ENCODE results near the gene SPI1. TPM values are rescaled to one million over a fixed set of nuclear protein-coding genes. Genes with fewer than 3 reads are reported as not detected.
"Not testable (repeated sequence)": the region's sequence is repeated elsewhere in the genome, so short reads cannot be mapped to it uniquely, and the experiment has no call there.

SPI1 gene
- total and polyA plus RNA-seq, 2 experiments from 2014 or later, result 0.13 to 2.0 TPM

GRCh38 chr11:47318166-47318565, 60.2 kb downstream of the SPI1 start:
- Histone ChIP-seq H3K27me3 (no peaks in the 10 kb centered on the region), H3K4me3 (no peak overlapping the region), H3K9me3 (ENCODE audit: low read depth) (no peaks in the 10 kb centered on the region), H3K4me1 (ENCODE audit: insufficient read depth) (no peaks in the 10 kb centered on the region), H3K36me3 (replicated peaks; ENCODE audit: insufficient read depth, low read depth) (no peaks in the 10 kb centered on the region), H3K27ac (no peak overlapping the region), H4K20me1 (ENCODE audit: insufficient read depth, poor library complexity, severe bottlenecking) (no peaks in the 10 kb centered on the region), H3K4me2 (no peak overlapping the region), H3K9me2 (replicated peaks; ENCODE audit: insufficient read depth) (no peaks in the 10 kb centered on the region), H3K79me2 (no peaks in the 10 kb centered on the region), H2AFZ (no peak overlapping the region)
- TF ChIP-seq CTCF (IDR thresholded peaks at IDR 0.05; ENCODE audit: poor library complexity), result no peak
- TF ChIP-seq EZH2 (IDR thresholded peaks at IDR 0.05; ENCODE audit: borderline replicate concordance), result no peak
- no peak for TF ChIP-seq EZH2phosphoT487 (IDR thresholded peaks at IDR 0.05; ENCODE audit: low read depth, severe bottlenecking, unreplicated experiment)
- DNase-seq (ENCODE audit: low spot score), result no peak
- 98% methylated on average over 2 of the region's 2 CpGs for WGBS (ENCODE audit: low lambda C conversion rate, missing lambda C conversion rate)

GRCh38 chr11:47317064-47317828, 61.1 kb downstream of the SPI1 start:
- Histone ChIP-seq H3K79me2 (no peaks in the 10 kb centered on the region), H4K20me1 (ENCODE audit: insufficient read depth, poor library complexity, severe bottlenecking) (no peaks in the 10 kb centered on the region), H3K4me1 (ENCODE audit: insufficient read depth) (no peaks in the 10 kb centered on the region), H3K4me2 (no peak overlapping the region), H3K27me3 (no peaks in the 10 kb centered on the region), H2AFZ (no peak overlapping the region), H3K9me3 (ENCODE audit: low read depth) (no peaks in the 10 kb centered on the region), H3K36me3 (replicated peaks; ENCODE audit: insufficient read depth, low read depth) (no peaks in the 10 kb centered on the region), H3K9me2 (replicated peaks; ENCODE audit: insufficient read depth) (no peaks in the 10 kb centered on the region), H3K4me3 (no peak overlapping the region), H3K27ac (no peak overlapping the region)
- 95% methylated on average over 5 of the region's 5 CpGs for WGBS (ENCODE audit: low lambda C conversion rate, missing lambda C conversion rate)
- no peak for DNase-seq (ENCODE audit: low spot score)
- TF ChIP-seq EZH2 (IDR thresholded peaks at IDR 0.05; ENCODE audit: borderline replicate concordance) (no peak), CTCF (IDR thresholded peaks at IDR 0.05; ENCODE audit: poor library complexity) (no peak), EZH2phosphoT487 (IDR thresholded peaks at IDR 0.05; ENCODE audit: low read depth, severe bottlenecking, unreplicated experiment) (no peak)

- H4K20me1 ChIP-seq (ENCODE audit: insufficient read depth, poor library complexity, severe bottlenecking); H3K79me2 ChIP-seq; H3K4me1 ChIP-seq (ENCODE audit: insufficient read depth); H3K36me3 ChIP-seq (replicated peaks; ENCODE audit: insufficient read depth, low read depth); H3K9me2 ChIP-seq (replicated peaks; ENCODE audit: insufficient read depth); H3K27me3 ChIP-seq; DNase-seq (ENCODE audit: low spot score); H3K4me3 ChIP-seq; H2AFZ ChIP-seq; H3K27ac ChIP-seq; H3K4me2 ChIP-seq; H3K9me3 ChIP-seq (ENCODE audit: low read depth): not testable (repeated sequence)
- WGBS (ENCODE audit: low lambda C conversion rate, missing lambda C conversion rate), result 97% methylated on average over 8 of the region's 8 CpGs
These were observed 61.8 kb downstream of the SPI1 start for GRCh38 chr11:47316501-47316900.

GRCh38 chr11:47314992-47315391, 63.4 kb downstream of the SPI1 start:
- H3K9me3 ChIP-seq (ENCODE audit: low read depth), result no peaks in the 10 kb centered on the region
- H3K9me2 ChIP-seq (replicated peaks; ENCODE audit: insufficient read depth), result no peaks in the 10 kb centered on the region
- TF ChIP-seq EZH2phosphoT487 (IDR thresholded peaks at IDR 0.05; ENCODE audit: low read depth, severe bottlenecking, unreplicated experiment) (no peak), CTCF (IDR thresholded peaks at IDR 0.05; ENCODE audit: poor library complexity) (no peak), EZH2 (IDR thresholded peaks at IDR 0.05; ENCODE audit: borderline replicate concordance) (no peak)
- H3K27me3 ChIP-seq, result no peaks in the 10 kb centered on the region
- H3K79me2 ChIP-seq, result no peaks in the 10 kb centered on the region
- H2AFZ ChIP-seq, result no peak overlapping the region
- no peak overlapping the region for H3K4me2 ChIP-seq
- no peak overlapping the region for H3K4me3 ChIP-seq
- no peaks in the 10 kb centered on the region for H4K20me1 ChIP-seq (ENCODE audit: insufficient read depth, poor library complexity, severe bottlenecking)
- no peaks in the 10 kb centered on the region for H3K36me3 ChIP-seq (replicated peaks; ENCODE audit: insufficient read depth, low read depth)
- WGBS (ENCODE audit: low lambda C conversion rate, missing lambda C conversion rate), result 98% methylated on average over 5 of the region's 5 CpGs
- no peak for DNase-seq (ENCODE audit: low spot score)
- H3K27ac ChIP-seq, result no peak overlapping the region
- no peaks in the 10 kb centered on the region for H3K4me1 ChIP-seq (ENCODE audit: insufficient read depth)
